HG02798 (cell line): ENCODE results near the gene CASR.
"Not testable (repeated sequence)": the region's sequence is repeated elsewhere in the genome, so short reads cannot be mapped to it uniquely, and the experiment has no call there.

Source experiments
- ATAC-seq: cut with Tn5 transposase; IDR thresholded peaks from one replicate; pipeline ENCODE4 v1.9.1; 2021; ENCODE audit warnings: mild to moderate bottlenecking; ENCODE audit not compliant: unreplicated experiment, poor library complexity

Gene CASR

GRCh38 chr3:122183521-122183892 lies at the start of gene CASR:
Gene CASR (plus strand): TSS chr3:122183668. CDS start chr3:122254190, 70,522 bp downstream.
- ATAC-seq, result no peak

GRCh38 chr3:122146466-122146865 lies 37.0 kb upstream of the CASR start:
- peak; percentile 88 for ATAC-seq

GRCh38 chr3:122148941-122149627 lies 34.4 kb upstream of the CASR start:
- ATAC-seq, result no peak

GRCh38 chr3:122151480-122151879 lies 32.0 kb upstream of the CASR start:
- ATAC-seq, result no peak

GRCh38 chr3:122164983-122165382 lies 18.5 kb upstream of the CASR start:
- ATAC-seq, result not testable (repeated sequence)

- no peak for ATAC-seq
These were observed 15.8 kb upstream of the CASR start for GRCh38 chr3:122167630-122168029.

- peak; percentile 57 for ATAC-seq
These were observed 15.4 kb upstream of the CASR start for GRCh38 chr3:122168044-122168443.

- ATAC-seq, result no peak
These were observed 13.6 kb upstream of the CASR start for GRCh38 chr3:122169911-122170310.

GRCh38 chr3:122171361-122171760 lies 12.1 kb upstream of the CASR start:
- ATAC-seq, result not testable (repeated sequence)

- no peak for ATAC-seq
These were observed 4.8 kb upstream of the CASR start for GRCh38 chr3:122178711-122179110.

GRCh38 chr3:122183893-122184590 lies 574 bp downstream of the CASR start:
- no peak for ATAC-seq

- no peak for ATAC-seq
These were observed 1.1 kb downstream of the CASR start for GRCh38 chr3:122184591-122184929.

- no peak for ATAC-seq
These were observed 2.9 kb downstream of the CASR start for GRCh38 chr3:122186372-122186771.

- ATAC-seq, result no peak
These were observed 5.3 kb downstream of the CASR start for GRCh38 chr3:122188737-122189136.

GRCh38 chr3:122189357-122189756 lies 5.9 kb downstream of the CASR start:
- no peak for ATAC-seq

- no peak for ATAC-seq
These were observed 7.1 kb downstream of the CASR start for GRCh38 chr3:122190525-122190924.

GRCh38 chr3:122198966-122199365 lies 15.5 kb downstream of the CASR start:
- ATAC-seq, result no peak

- no peak for ATAC-seq
These were observed 16.1 kb downstream of the CASR start for GRCh38 chr3:122199552-122199951.

- ATAC-seq, result no peak
These were observed 17.2 kb downstream of the CASR start for GRCh38 chr3:122200661-122201060.

- ATAC-seq, result not testable (repeated sequence)
These were observed 18.0 kb downstream of the CASR start for GRCh38 chr3:122201476-122201875.

- no peak for ATAC-seq
These were observed 25.1 kb downstream of the CASR start for GRCh38 chr3:122208579-122208978.

- ATAC-seq, result no peak
These were observed 30.2 kb downstream of the CASR start for GRCh38 chr3:122213650-122214049.
